Glutamatergic neuron (in vitro differentiated cells): Measurements from ENCODE around the gene HTT-AS. TPM values are rescaled to one million over a fixed set of nuclear protein-coding genes. Genes with fewer than 3 reads are reported as not detected.
"Not testable (repeated sequence)": the region's sequence is repeated elsewhere in the genome, so short reads cannot be mapped to it uniquely, and the experiment has no call there.

Source experiments
- DNase-seq: peaks from one replicate; pipeline ENCODE4 v3.0.0; 2022
- H3K27ac Mint-ChIP-seq: one replicate; pipeline ENCODE4 v1.8.0; 2020; ENCODE audit warnings: mild to moderate bottlenecking, mixed read lengths, inconsistent platforms; ENCODE audit not compliant: unreplicated experiment
- H3K27me3 Mint-ChIP-seq: one replicate; pipeline ENCODE4 v1.8.0; 2020; ENCODE audit warnings: mild to moderate bottlenecking, moderate library complexity, mixed read lengths, inconsistent platforms; ENCODE audit not compliant: unreplicated experiment
- H3K36me3 Mint-ChIP-seq: one replicate; pipeline ENCODE4 v1.8.0; 2020; ENCODE audit warnings: mild to moderate bottlenecking, mixed read lengths, inconsistent platforms; ENCODE audit not compliant: unreplicated experiment
- H3K4me1 Mint-ChIP-seq: one replicate; pipeline ENCODE4 v1.8.0; 2020; ENCODE audit warnings: mild to moderate bottlenecking, low read depth, mixed read lengths, inconsistent platforms; ENCODE audit not compliant: unreplicated experiment
- H3K4me3 Mint-ChIP-seq: one replicate; pipeline ENCODE4 v1.8.0; 2020; ENCODE audit warnings: mild to moderate bottlenecking, mixed read lengths, inconsistent platforms; ENCODE audit not compliant: unreplicated experiment
- H3K9me3 Mint-ChIP-seq: one replicate; pipeline ENCODE4 v1.8.0; 2020; ENCODE audit warnings: mild to moderate bottlenecking, moderate library complexity, mixed read lengths, inconsistent platforms; ENCODE audit not compliant: unreplicated experiment
- CTCF ChIP-seq: fragments of 200-600 bp; sonication (generic); IDR thresholded peaks from one replicate; pipeline ENCODE4 v1.5.0; 2021; ENCODE audit not compliant: partially characterized antibody, unreplicated experiment
- total RNA-seq: library from RNA; stranded (reverse); fragmentation: NEBNext Ultra II Directional; extraction: Animal tissue kit (Norgen Biotek cat#: 25700); gene quantifications from one replicate; pipeline ENCODE4 v1.2.1, GENCODE V29; 2021; ENCODE audit not compliant: unreplicated experiment

The HTT-AS gene
- total RNA-seq, 1 donor from 2014 or later = not detected

GRCh38 chr4:3059943-3060342 is 14.4 kb downstream of the HTT-AS start:
- DNase-seq = no peak
- peaks cover 3% of the 10 kb centered on the region for H3K27me3 Mint-ChIP-seq
- peaks cover 9% of the 10 kb centered on the region for H3K9me3 Mint-ChIP-seq
- no peak for TF ChIP-seq CTCF
- H3K4me1 Mint-ChIP-seq = no peaks in the 10 kb centered on the region
- H3K27ac Mint-ChIP-seq = no peak overlapping the region
- peaks cover 18% of the 10 kb centered on the region for H3K36me3 Mint-ChIP-seq
- no peak overlapping the region for H3K4me3 Mint-ChIP-seq

GRCh38 chr4:3054169-3054759 is 20.1 kb downstream of the HTT-AS start:
- H3K4me1 Mint-ChIP-seq = no peaks in the 10 kb centered on the region
- DNase-seq = no peak
- TF ChIP-seq CTCF = no peak
- H3K9me3 Mint-ChIP-seq = peaks cover 11% of the 10 kb centered on the region
- H3K36me3 Mint-ChIP-seq = peaks cover 16% of the 10 kb centered on the region
- H3K27ac Mint-ChIP-seq = no peak overlapping the region
- no peak overlapping the region for H3K4me3 Mint-ChIP-seq
- H3K27me3 Mint-ChIP-seq = peaks cover 3% of the 10 kb centered on the region

- DNase-seq, H3K9me3 Mint-ChIP-seq, H3K4me1 Mint-ChIP-seq, H3K27me3 Mint-ChIP-seq, H3K27ac Mint-ChIP-seq, H3K4me3 Mint-ChIP-seq: not testable (repeated sequence)
- H3K36me3 Mint-ChIP-seq = peaks cover 16% of the 10 kb centered on the region
These were observed 23.0 kb downstream of the HTT-AS start for GRCh38 chr4:3051141-3051897.

- Mint-ChIP-seq H3K9me3 (no peaks in the 10 kb centered on the region), H3K27ac (no peak overlapping the region), H3K36me3 (no peaks in the 10 kb centered on the region), H3K27me3 (no peaks in the 10 kb centered on the region), H3K4me3 (no peak overlapping the region), H3K4me1 (no peaks in the 10 kb centered on the region)
- peak; percentile 72 for TF ChIP-seq CTCF
- peak; percentile 84 for DNase-seq
These were observed 26.7 kb downstream of the HTT-AS start for GRCh38 chr4:3047464-3048286.

GRCh38 chr4:3046623-3047022 is 27.7 kb downstream of the HTT-AS start:
- H3K27me3 Mint-ChIP-seq = peaks cover 2% of the 10 kb centered on the region

More at GRCh38 chr4:3046623-3047022, 27.7 kb downstream of the HTT-AS start:
- Mint-ChIP-seq H3K36me3 (no peaks in the 10 kb centered on the region), H3K27ac (no peak overlapping the region), H3K4me1 (no peaks in the 10 kb centered on the region), H3K9me3 (no peaks in the 10 kb centered on the region), H3K4me3 (no peak overlapping the region)
- no peak for DNase-seq
- no peak for TF ChIP-seq CTCF
